Skeletal muscle satellite cell (primary cell): Measurements from ENCODE around the gene TMEM158. TPM values are rescaled to one million over a fixed set of nuclear protein-coding genes. Genes with fewer than 3 reads are reported as not detected.

Experiments
- H3K27me3 ChIP-seq: 2 replicates; pipeline ENCODE4 v1.7.0; 2013; ENCODE audit warnings: low read length; ENCODE audit not compliant: control insufficient read depth, insufficient read depth
- H3K36me3 ChIP-seq: 2 replicates; pipeline ENCODE4 v1.7.0; 2013; ENCODE audit warnings: mild to moderate bottlenecking, control low read depth, low read length; ENCODE audit not compliant: insufficient read depth
- H3K4me1 ChIP-seq: 2 replicates; pipeline ENCODE4 v1.7.0; 2013; ENCODE audit warnings: low read length; ENCODE audit not compliant: control insufficient read depth, insufficient read depth
- H3K4me2 ChIP-seq: 2 replicates; pipeline ENCODE4 v1.7.0; 2013; ENCODE audit warnings: mild to moderate bottlenecking, low read length
- H3K4me3 ChIP-seq: 2 replicates; pipeline ENCODE4 v1.7.0; 2013; ENCODE audit warnings: low read length
- H3K9ac ChIP-seq: 2 replicates; pipeline ENCODE4 v1.7.0; 2013; ENCODE audit warnings: mild to moderate bottlenecking, low read depth, low read length, moderate library complexity
- H3K9me3 ChIP-seq: replicated peaks from 2 replicates; pipeline ENCODE4 v1.7.0; 2013; ENCODE audit warnings: mild to moderate bottlenecking, control low read depth, low read length
- total RNA-seq: library from RNA; depleted of rRNA; stranded (reverse); fragments of >200 nt; gene quantifications from 2 replicates; pipeline ENCODE4 v1.2.3, GENCODE V29; 2012; rRNA removed

TMEM158 gene
- total RNA-seq = 8.6 and 23.6 TPM in 2 replicates

DNA sequence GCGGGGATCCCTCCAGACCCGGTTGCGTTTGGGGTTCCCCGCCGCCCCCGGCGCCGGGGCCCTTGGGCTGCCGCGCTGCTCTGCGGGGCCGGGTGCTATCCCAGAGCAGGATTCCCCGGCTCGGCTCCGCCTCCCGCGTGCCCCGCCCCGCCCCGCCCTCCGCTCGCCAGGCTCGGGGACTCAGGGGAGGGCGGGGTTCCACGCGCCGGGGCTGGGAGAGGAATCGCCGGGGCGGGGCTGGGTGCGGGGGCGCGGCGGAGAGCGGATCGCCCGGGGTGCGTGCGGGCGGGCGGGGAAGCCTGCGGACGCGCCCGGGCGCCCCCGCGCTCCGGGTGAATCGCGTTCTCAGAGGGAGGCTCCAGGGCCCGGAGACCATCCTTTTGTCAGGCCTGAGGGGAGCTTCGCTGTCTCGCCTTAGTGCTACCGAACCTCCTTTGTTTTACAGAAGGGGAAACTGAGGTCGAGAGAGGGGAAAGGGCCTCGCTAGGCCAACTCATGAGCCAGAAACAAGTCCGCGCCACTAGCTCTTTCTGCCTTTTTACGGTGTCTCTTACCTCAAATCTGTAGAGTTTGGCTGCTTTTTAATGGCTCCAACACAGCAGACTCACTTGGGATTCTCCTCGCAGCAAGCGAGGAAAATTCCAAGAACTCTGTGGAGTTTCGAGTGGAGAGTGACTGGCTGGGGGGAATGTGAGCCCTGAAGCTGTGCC is at the start of gene TMEM158:
Gene TMEM158, minus strand, starts transcription at position 82 of the 710 bp plus-strand sequence. CDS start 260 bp downstream, outside the sequence.
- no peaks in the 10 kb centered on the region for H3K9me3 ChIP-seq
- peak within 1 kb of the TSS; percentile 93 for H3K4me2 ChIP-seq
- no peaks in the 10 kb centered on the region for H3K36me3 ChIP-seq
- H3K4me3 ChIP-seq = peak within 1 kb of the TSS; percentile 74
- H3K4me1 ChIP-seq = peaks cover 11% of the 10 kb centered on the region
- peaks cover 24% of the 10 kb centered on the region for H3K27me3 ChIP-seq
- peak within 1 kb of the TSS; percentile 63 for H3K9ac ChIP-seq

DNA sequence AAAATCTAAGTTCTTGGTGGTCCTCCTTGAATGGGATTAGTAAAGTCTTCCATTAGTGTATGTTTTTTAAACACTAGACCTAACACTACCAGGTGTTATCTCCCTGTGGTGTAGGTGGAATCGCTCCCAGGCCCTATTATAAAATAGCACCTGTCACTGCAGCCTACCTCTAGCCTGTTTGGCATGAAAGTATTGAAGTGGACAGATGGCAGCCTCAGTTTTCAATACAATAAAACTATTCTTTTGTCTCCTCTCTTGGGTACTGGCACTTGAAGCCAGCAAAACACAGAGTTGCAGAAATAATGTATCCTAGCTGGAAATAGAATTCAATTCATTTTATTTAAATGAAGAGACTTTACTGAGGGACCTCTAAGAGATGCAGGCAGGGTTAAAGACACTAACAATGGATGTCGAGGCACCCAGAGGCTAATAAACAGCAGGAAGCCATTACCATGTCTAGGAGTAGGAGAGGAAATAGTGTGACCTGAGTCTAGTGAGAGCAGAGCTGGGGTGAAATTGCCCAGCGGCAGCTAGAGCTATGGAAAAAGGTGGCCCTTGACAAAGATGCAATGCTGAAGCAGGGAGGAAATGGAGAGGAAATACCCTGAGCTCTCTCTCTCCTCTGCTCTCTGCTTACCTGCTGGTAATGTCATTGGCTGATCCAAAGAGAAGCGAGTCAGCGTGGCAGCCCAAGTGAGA is 49.1 kb upstream of the TMEM158 start:
- Histone ChIP-seq H3K4me1 (peaks cover 6% of the 10 kb centered on the region), H3K9me3 (no peaks in the 10 kb centered on the region), H3K4me2 (no peak overlapping the region), H3K4me3 (no peak overlapping the region), H3K27me3 (peaks cover 17% of the 10 kb centered on the region), H3K9ac (no peak overlapping the region), H3K36me3 (no peaks in the 10 kb centered on the region)

DNA sequence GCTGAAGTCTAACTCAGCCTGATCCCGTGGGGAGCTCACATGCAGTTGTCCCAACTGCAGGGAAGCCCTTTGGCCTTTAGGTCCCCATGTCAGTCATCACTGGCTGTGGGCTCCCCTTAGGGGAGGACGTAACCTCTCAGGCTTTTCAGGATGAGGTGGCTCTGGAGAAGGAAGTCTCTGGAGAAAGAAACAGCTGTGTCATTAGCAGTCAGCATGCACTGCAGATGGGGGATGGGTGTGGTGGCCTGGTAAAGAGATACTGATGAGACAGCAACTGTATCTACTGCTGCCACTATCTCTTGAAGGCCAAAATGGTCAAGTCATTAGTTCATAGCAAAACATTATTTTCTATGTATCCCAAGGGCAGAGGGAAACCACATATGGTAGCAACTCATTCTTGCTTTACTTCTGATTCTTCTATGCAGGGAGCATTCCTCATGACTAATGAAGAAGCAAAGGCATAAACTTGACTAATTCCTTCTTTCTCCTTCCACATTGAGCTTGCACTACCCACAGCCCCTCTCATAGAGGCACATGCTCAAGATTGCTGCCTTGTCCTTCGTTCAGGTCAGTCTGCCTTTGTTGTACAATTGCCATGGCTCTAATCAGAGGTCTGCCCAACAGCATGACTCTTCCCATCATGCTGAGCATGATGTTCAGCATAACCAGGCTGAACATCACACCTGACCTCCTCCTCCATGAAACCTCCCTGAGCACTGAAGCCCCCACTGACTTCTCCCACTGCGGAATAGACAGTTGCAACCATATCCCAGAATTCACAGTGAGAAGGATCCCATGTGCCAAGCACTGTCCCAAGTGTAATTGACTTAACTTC is 47.8 kb upstream of the TMEM158 start:
- Histone ChIP-seq H3K9me3 (no peaks in the 10 kb centered on the region), H3K36me3 (no peaks in the 10 kb centered on the region), H3K4me3 (no peak overlapping the region), H3K27me3 (peaks cover 17% of the 10 kb centered on the region), H3K9ac (no peak overlapping the region), H3K4me1 (peaks cover 6% of the 10 kb centered on the region), H3K4me2 (no peak overlapping the region)

DNA sequence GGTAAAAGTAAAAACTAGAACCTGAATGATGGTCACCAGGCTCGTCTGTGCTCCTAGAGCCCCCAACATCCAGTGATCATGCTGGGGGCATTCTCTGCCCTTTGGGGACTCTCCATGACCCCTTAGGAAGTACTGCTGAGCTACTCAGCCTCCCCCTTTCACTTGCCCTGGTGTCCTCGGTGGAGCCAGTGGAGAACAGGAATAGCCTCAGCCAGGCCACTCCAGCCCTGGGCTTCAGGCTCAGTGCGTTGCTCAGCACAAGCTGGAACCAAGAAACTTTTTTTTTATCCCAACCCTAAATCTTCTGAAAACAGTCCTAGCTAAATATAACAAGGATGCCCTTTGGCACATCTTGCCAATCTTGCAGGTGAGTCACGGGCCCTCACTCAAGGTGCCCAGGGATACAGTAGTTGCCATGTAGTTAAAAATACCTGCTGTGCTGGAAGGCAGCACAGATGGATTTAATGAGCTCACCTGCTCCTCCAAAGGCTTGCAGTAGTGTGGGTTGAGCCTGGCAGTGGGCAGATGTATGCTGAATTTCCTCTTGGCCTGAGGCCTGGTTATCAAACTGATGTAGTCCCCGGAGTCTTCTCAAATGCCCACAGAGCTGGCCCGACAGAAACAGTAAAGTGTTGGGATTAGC is 46.9 kb upstream of the TMEM158 start:
- no peaks in the 10 kb centered on the region for H3K36me3 ChIP-seq
- no peak overlapping the region for H3K4me3 ChIP-seq
- no peak overlapping the region for H3K9ac ChIP-seq
- H3K4me2 ChIP-seq = no peak overlapping the region
- no peaks in the 10 kb centered on the region for H3K9me3 ChIP-seq
- peaks cover 6% of the 10 kb centered on the region for H3K4me1 ChIP-seq
- H3K27me3 ChIP-seq = peaks cover 20% of the 10 kb centered on the region

DNA sequence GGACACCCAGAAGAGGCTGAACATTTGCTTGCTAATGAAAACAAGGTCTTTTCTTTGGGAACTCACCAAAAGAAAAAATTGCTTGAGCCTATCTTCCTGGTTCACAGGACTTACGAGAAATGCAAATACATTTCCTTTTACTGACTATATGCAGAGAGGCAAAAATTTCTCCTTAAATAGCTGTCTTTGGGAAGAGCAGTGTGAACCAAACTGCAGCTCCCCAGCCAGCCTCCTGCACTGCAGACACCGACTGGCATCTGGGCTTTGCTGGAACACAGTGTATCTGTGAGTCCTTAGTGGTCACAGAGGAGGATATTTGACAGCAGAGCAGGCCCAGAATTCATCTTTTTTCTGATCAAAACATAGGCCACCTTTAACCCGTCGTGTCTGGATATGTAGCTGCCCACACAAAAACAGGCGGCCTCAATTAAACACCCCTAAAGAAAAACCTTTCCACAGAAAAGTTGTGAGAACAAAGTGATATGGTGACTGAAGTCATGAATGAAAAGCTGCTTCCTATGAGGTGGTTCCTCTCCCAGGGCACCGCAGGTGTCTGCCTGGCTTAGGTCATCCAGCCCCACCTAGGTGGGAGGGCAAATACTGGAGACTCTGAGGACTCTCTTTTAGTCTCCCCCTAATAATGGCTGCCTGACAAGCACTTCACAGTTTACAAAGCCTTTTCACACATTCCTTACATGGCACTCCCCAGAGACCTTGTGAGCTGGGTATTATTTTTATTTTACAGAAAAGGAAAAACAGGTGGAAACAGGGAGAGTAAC is 46.1 kb upstream of the TMEM158 start:
- Histone ChIP-seq H3K4me3 (no peak overlapping the region), H3K9ac (no peak overlapping the region), H3K9me3 (no peaks in the 10 kb centered on the region), H3K4me2 (no peak overlapping the region), H3K27me3 (peaks cover 23% of the 10 kb centered on the region), H3K36me3 (no peaks in the 10 kb centered on the region), H3K4me1 (peaks cover 6% of the 10 kb centered on the region)

DNA sequence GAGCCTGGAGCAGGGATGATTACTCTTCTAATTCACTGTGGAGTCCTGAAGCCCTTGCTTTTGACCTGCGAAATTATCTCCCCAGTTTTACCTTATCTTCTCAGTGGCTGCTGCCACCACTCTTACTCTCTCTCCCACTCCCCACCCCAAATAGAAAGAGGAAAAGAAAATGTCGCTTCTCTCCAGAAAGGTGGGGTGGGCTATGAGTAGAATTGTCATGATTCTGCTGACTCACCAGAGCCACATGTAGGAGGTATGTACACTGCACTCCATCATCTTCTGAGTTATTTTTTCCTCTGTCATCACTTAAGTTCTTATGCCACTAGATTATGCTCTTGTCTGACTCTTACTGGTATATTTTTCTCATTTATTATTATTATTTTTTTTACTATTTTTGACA is 43.9 kb upstream of the TMEM158 start:
- Histone ChIP-seq H3K9ac (no peak overlapping the region), H3K4me1 (peaks cover 6% of the 10 kb centered on the region), H3K9me3 (no peaks in the 10 kb centered on the region), H3K4me3 (no peak overlapping the region), H3K27me3 (peaks cover 30% of the 10 kb centered on the region), H3K36me3 (no peaks in the 10 kb centered on the region), H3K4me2 (no peak overlapping the region)

DNA sequence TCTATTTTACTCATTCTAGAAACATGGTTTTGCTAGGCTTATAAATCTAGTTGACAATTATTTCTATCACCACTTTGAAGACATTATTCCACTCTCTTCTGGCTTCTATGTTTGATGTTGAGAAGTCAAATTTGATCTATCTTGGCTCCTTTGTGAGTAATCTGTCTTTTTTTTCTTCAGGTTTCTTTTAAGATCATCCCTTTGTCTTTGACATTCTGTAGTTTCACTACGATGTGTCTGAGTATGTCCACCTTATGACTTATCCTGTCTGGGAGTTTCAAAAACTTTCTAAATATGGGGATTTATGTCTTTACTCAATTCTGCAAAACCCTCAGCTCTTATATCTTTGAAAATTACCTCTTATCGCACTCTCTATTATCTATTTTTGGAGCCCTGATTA is 41.0 kb upstream of the TMEM158 start:
- Histone ChIP-seq H3K9ac (no peak overlapping the region), H3K4me1 (no peaks in the 10 kb centered on the region), H3K4me3 (no peak overlapping the region), H3K9me3 (no peaks in the 10 kb centered on the region), H3K36me3 (no peaks in the 10 kb centered on the region), H3K27me3 (peaks cover 21% of the 10 kb centered on the region), H3K4me2 (no peak overlapping the region)

DNA sequence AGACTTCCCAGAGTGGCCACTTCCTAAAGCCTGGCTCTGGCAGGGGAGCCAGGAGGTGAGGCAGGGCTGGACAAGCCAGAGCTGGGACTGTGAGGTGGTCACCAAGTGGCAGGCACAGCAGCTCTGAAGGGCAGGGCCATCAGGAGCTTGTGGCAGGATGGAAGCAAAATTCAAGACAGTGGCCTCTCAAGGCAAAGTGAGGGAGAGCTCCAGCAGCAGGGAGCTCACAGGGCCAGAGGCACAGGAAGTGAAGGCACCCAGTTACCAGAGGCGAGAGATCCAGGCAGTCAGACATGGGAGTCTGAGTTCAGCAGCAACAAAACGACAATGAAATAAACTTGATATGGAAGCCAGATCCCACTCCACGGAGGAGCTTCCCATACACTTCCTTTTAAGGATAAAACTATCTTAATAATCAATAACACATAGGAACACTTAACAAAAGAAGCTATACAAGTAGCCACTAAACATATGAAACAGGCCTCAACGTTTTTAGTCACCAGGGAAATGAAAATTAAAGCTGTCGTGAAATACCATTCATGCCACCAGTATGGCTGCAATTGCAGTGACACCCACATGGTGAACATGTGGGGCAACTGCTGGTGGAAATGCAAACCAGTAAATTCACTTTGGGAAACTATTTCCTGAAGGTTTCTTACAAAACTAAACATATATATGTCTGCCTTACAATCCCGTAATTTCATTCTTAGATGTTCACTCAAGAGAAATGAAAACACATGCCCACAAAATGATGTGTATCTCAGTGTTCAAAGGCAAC is 35.4 kb upstream of the TMEM158 start:
- H3K36me3 ChIP-seq = no peaks in the 10 kb centered on the region
- H3K4me3 ChIP-seq = no peak overlapping the region
- H3K9me3 ChIP-seq = no peaks in the 10 kb centered on the region
- H3K4me2 ChIP-seq = no peak overlapping the region
- H3K9ac ChIP-seq = no peak overlapping the region
- H3K4me1 ChIP-seq = no peaks in the 10 kb centered on the region
- H3K27me3 ChIP-seq = peaks cover 30% of the 10 kb centered on the region

DNA sequence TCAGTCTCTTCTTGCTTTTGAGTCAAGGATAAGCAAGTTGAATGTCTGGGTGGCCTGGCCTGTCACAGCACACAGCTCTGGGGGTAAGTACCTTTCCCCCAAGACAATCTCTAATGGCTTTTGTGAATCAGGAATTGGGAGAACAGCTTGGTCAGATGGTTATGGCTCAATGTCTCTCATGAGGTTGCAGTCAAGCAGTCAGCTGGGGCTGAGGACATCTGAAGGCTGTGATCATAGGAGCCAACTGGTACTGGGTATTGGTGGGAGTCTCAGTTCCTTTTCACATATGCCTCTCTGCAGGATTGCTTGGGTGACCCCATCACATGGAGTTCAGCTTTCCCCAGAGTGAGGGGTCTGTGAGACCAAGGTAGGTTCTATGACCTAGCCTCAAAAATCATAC is 33.0 kb upstream of the TMEM158 start:
- H3K9me3 ChIP-seq = no peaks in the 10 kb centered on the region
- no peak overlapping the region for H3K4me2 ChIP-seq

DNA sequence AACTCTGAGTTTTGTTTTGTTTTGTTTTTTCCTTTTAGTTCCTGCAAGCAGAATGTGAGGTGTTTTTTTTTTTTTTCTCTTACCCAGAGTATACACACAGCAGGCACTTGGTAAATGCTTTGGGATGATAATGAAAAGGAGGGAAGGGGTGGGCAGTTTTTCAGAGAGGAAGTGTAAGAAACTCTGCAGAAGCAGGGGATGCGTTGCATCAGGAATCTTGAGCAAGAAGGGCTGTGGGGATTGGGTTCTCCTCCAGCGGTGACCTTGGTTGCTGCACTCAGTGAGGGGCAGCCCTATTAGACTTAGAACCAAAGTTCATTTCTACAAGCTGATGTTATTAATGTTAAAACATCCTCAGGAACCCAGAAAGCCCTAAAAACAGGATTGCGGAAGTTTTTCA is 32.2 kb upstream of the TMEM158 start:
- Histone ChIP-seq H3K36me3 (no peaks in the 10 kb centered on the region), H3K9ac (no peak overlapping the region), H3K4me1 (no peaks in the 10 kb centered on the region), H3K9me3 (no peaks in the 10 kb centered on the region), H3K4me3 (no peak overlapping the region), H3K4me2 (no peak overlapping the region), H3K27me3 (peaks cover 23% of the 10 kb centered on the region)

More for the DNA sequence above, 33.0 kb upstream of the TMEM158 start:
- Histone ChIP-seq H3K27me3 (peaks cover 23% of the 10 kb centered on the region), H3K36me3 (no peaks in the 10 kb centered on the region), H3K9ac (no peak overlapping the region), H3K4me1 (no peaks in the 10 kb centered on the region), H3K4me3 (no peak overlapping the region)
